Kidney (tissue), 14 donors: Measurements from ENCODE around the gene IDUA. TPM values are rescaled to one million over a fixed set of nuclear protein-coding genes. Genes with fewer than 3 reads are reported as not detected.

Experiments
- DNase-seq, 5 donors: peaks; one replicate each; pipeline ENCODE4 v3.0.0-alpha.2; 2013 to 2020
- FAIRE-seq: peaks from 2 replicates; lab custom pipeline; 2012; peaks lifted over from hg19 to GRCh38; lab: Jason Lieb, UNC
- H3K27ac ChIP-seq, 2 donors: one replicate each; pipeline ENCODE4 v1.7.0; 2013; ENCODE audit warnings: low read depth in 2 of 2, low read length in 2 of 2, inconsistent platforms in 1 of 2
- H3K27me3 ChIP-seq: one replicate; pipeline ENCODE4 v1.7.1; 2013; ENCODE audit warnings: low read length, inconsistent platforms; ENCODE audit not compliant: control insufficient read depth, insufficient read depth
- H3K36me3 ChIP-seq, 3 donors: one replicate each; pipeline versions ENCODE4 v1.7.0 to v1.7.1; 2013; ENCODE audit warnings: low read length in 3 of 3, control low read depth in 1 of 3, inconsistent platforms in 1 of 3; ENCODE audit not compliant: insufficient read depth in 3 of 3, control insufficient read depth in 2 of 3
- H3K4me1 ChIP-seq, 3 donors: one replicate each; pipeline versions ENCODE4 v1.7.0 to v1.7.1; 2013; ENCODE audit warnings: low read length in 3 of 3, inconsistent platforms in 1 of 3, low read depth in 1 of 3; ENCODE audit not compliant: control insufficient read depth in 2 of 3, insufficient read depth in 2 of 3
- H3K4me3 ChIP-seq, 3 donors: one replicate each; pipeline versions ENCODE4 v1.7.0 to v1.8.1; 2013; ENCODE audit warnings: low read length in 3 of 3, control low read depth in 1 of 3, inconsistent platforms in 1 of 3
- H3K9ac ChIP-seq, 3 donors: one replicate each; pipeline versions ENCODE4 v1.7.0 to v1.7.1; 2013; ENCODE audit warnings: low read length in 3 of 3, control low read depth in 1 of 3, inconsistent platforms in 1 of 3
- H3K9me3 ChIP-seq, 3 donors: one replicate each; pipeline versions ENCODE4 v1.7.0 to v1.7.1; 2013; ENCODE audit warnings: low read length in 3 of 3, control low read depth in 1 of 3, inconsistent platforms in 1 of 3; ENCODE audit not compliant: control insufficient read depth in 2 of 3, insufficient read depth in 1 of 3
- CTCF ChIP-seq: IDR thresholded peaks from 3 replicates; pipeline ENCODE4 v1.5.1; 2012; ENCODE audit warnings: mild to moderate bottlenecking, moderate library complexity, borderline replicate concordance; ENCODE audit not compliant: insufficient read depth; ENCODE audit errors: extremely low read depth
- intact Hi-C: fragments of 100-400 bp; cut with DNase I; formaldehyde crosslinking; loops from one replicate; pipeline ENCODE4 v1.11.1; 2022
- polyA plus RNA-seq: library from polyadenylated mRNA; stranded (reverse); fragments of 350-450 nt; fragmentation: Illumina TruSeq; extraction: RNeasy Lipid Tissue Mini Kit (QIAGEN cat#74804); gene quantifications from one replicate; pipeline ENCODE4 v1.2.3, GENCODE V29; 2014; ENCODE audit warnings: low read depth, low replicate concordance; ENCODE audit not compliant: insufficient read depth
- total RNA-seq: library from RNA; stranded (reverse); fragmentation: NEBNext Ultra II Directional; extraction: Animal tissue kit (Norgen Biotek cat#: 25700); gene quantifications from one replicate; pipeline ENCODE4 v1.2.1, GENCODE V29; 2021
- donor health status: control.
- donor health status: control.
- donor health status: control.
- donor health status: control.
- donor health status: control.
- donor health status: DM: yes; HTN: yes; CAD: no.
- donor health status: Normal renal cell carcinoma (clear cell type).

IDUA gene
- total and polyA plus RNA-seq, 2 donors from 2014 or later, result 11.9 to 58.5 TPM

- Histone ChIP-seq H3K9me3 (no peaks in the 10 kb centered on the region), H3K36me3 (peaks cover 0 to 5% (median 0%) of the 10 kb centered on the region in 3 donors), H3K9ac (no peak overlapping the region), H3K4me3 (no peak overlapping the region), H3K4me1 (peaks cover 0 to 5% (median 0%) of the 10 kb centered on the region in 3 donors), H3K27ac (no peak overlapping the region), H3K27me3 (no peaks in the 10 kb centered on the region)
- FAIRE-seq (no peak), DNase-seq (no peak)
- TF ChIP-seq CTCF, result no peak
- intact Hi-C loops, result no loop called here
Measured at GRCh38 chr4:1017211-1017610, 30.4 kb downstream of the IDUA start.

- peaks cover 0 to 5% (median 0%) of the 10 kb centered on the region in 3 donors for H3K36me3 ChIP-seq
- H3K27ac ChIP-seq, result no peak overlapping the region
- H3K9me3 ChIP-seq, result no peaks in the 10 kb centered on the region
- H3K9ac ChIP-seq, result no peak overlapping the region
- intact Hi-C loops, result no loop called here
- no peak for DNase-seq
- no peak for FAIRE-seq
- TF ChIP-seq CTCF, result no peak
- no peak overlapping the region for H3K4me3 ChIP-seq
- peaks cover 0 to 3% (median 0%) of the 10 kb centered on the region in 3 donors for H3K4me1 ChIP-seq
- H3K27me3 ChIP-seq, result no peaks in the 10 kb centered on the region
Measured at GRCh38 chr4:1017706-1018105, 30.9 kb downstream of the IDUA start.

- Histone ChIP-seq H3K27me3 (no peaks in the 10 kb centered on the region), H3K9me3 (no peaks in the 10 kb centered on the region), H3K9ac (no peak overlapping the region), H3K27ac (no peak overlapping the region), H3K36me3 (no peaks in the 10 kb centered on the region), H3K4me3 (no peak overlapping the region), H3K4me1 (no peaks in the 10 kb centered on the region)
- TF ChIP-seq CTCF, result no peak
- no peak for FAIRE-seq
- DNase-seq, result peak in 2 of 5 donors; percentile 61 to 62
- intact Hi-C loops, result no loop called here
Measured at GRCh38 chr4:1018147-1019020, 31.5 kb downstream of the IDUA start.
